Measurements from ENCODE around the gene DNAH14.

DNA sequence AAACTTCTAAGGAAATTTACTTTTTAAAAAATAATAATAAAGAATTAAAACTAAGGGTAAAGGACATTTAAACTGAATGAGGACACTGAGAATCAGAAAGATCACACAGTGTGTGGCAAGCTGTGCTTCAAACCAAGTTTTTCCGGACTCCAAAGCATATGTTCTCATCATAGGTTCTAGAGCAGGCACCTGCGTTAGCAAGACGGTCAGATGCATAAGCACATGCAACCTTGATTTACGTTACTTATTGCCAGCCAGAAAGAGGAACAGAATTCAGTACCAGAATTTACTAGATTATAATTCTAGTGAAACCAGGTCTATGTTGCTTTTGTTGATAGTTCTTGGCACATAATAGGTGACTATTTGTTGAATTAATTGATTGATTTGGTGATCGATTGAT lies 504.6 kb downstream of the DNAH14 start:
- no peak for TF ChIP-seq CHD1 (IDR thresholded peaks at IDR 0.05; ENCODE audit: low read depth, low read length)
- TF ChIP-seq SMC3 (IDR thresholded peaks at IDR 0.05; ENCODE audit: low read depth, low read length): no peak
- TF ChIP-seq, protein P1, sequence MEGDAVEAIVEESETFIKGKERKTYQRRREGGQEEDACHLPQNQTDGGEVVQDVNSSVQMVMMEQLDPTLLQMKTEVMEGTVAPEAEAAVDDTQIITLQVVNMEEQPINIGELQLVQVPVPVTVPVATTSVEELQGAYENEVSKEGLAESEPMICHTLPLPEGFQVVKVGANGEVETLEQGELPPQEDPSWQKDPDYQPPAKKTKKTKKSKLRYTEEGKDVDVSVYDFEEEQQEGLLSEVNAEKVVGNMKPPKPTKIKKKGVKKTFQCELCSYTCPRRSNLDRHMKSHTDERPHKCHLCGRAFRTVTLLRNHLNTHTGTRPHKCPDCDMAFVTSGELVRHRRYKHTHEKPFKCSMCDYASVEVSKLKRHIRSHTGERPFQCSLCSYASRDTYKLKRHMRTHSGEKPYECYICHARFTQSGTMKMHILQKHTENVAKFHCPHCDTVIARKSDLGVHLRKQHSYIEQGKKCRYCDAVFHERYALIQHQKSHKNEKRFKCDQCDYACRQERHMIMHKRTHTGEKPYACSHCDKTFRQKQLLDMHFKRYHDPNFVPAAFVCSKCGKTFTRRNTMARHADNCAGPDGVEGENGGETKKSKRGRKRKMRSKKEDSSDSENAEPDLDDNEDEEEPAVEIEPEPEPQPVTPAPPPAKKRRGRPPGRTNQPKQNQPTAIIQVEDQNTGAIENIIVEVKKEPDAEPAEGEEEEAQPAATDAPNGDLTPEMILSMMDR (conservative IDR thresholded peaks at IDR 0.05; ENCODE audit: low read depth, low read length): no peak
- no peak for TF ChIP-seq RAD21 (IDR thresholded peaks at IDR 0.05; ENCODE audit: low read length)
- TF ChIP-seq MAFK (IDR thresholded peaks at IDR 0.05; ENCODE audit: low read depth, low read length): no peak
- no peak for TF ChIP-seq RFX5 (IDR thresholded peaks at IDR 0.05; ENCODE audit: low read depth, low read length)
- TF ChIP-seq POLR2A (IDR thresholded peaks at IDR 0.05; ENCODE audit: low read depth, low read length): no peak
- no peak for TF ChIP-seq FOS (IDR thresholded peaks at IDR 0.05; ENCODE audit: low read depth, low read length)
- TF ChIP-seq RCOR1 (IDR thresholded peaks at IDR 0.05; ENCODE audit: insufficient replicate concordance, low read length): no peak
- no peak for TF ChIP-seq MAZ (IDR thresholded peaks at IDR 0.05; ENCODE audit: borderline replicate concordance, low read depth, low read length)
- no peak for TF ChIP-seq MXI1 (IDR thresholded peaks at IDR 0.05; ENCODE audit: borderline replicate concordance, low read depth, low read length)
- TF ChIP-seq, protein P2, sequence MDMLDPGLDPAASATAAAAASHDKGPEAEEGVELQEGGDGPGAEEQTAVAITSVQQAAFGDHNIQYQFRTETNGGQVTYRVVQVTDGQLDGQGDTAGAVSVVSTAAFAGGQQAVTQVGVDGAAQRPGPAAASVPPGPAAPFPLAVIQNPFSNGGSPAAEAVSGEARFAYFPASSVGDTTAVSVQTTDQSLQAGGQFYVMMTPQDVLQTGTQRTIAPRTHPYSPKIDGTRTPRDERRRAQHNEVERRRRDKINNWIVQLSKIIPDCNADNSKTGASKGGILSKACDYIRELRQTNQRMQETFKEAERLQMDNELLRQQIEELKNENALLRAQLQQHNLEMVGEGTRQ (IDR thresholded peaks at IDR 0.05; ENCODE audit: low read depth, low read length): no peak
- TF ChIP-seq CEBPB (IDR thresholded peaks at IDR 0.05; ENCODE audit: low read depth, low read length): no peak
- TF ChIP-seq BHLHE40 (IDR thresholded peaks at IDR 0.05; ENCODE audit: low read depth, low read length): no peak

Measured in IMR-90 (cell line).